Fibroblast of skin of left biceps (primary cell): Measurements from ENCODE around the gene NAXD.
"Not testable (repeated sequence)": the region's sequence is repeated elsewhere in the genome, so short reads cannot be mapped to it uniquely, and the experiment has no call there.

Experiments
- DNase-seq, 2 experiments: peaks; one replicate each; pipeline ENCODE4 v3.0.0-alpha.2; 2013; ENCODE audit warnings: low read depth in 2 of 2

Gene NAXD

GRCh38 chr13:110593430-110594130 is 21.8 kb upstream of the NAXD start:
- DNase-seq, result no peak

GRCh38 chr13:110597041-110597689 is 18.2 kb upstream of the NAXD start:
- DNase-seq, result no peak

GRCh38 chr13:110600261-110600819 is 15.0 kb upstream of the NAXD start:
- no peak for DNase-seq

- no peak for DNase-seq
These were observed 14.4 kb upstream of the NAXD start for GRCh38 chr13:110600980-110601379.

GRCh38 chr13:110605132-110605531 is 10.2 kb upstream of the NAXD start:
- DNase-seq, result no peak

GRCh38 chr13:110606281-110606680 is 9.1 kb upstream of the NAXD start:
- not testable (repeated sequence) for DNase-seq

- DNase-seq, result no peak
These were observed 7.6 kb upstream of the NAXD start for GRCh38 chr13:110607675-110608224.

- no peak for DNase-seq
These were observed 4.3 kb upstream of the NAXD start for GRCh38 chr13:110610955-110611595.

- DNase-seq, result no peak
These were observed 382 bp upstream of the NAXD start for GRCh38 chr13:110615005-110615321.

GRCh38 chr13:110616103-110617101 is 1.1 kb downstream of the NAXD start:
- no peak for DNase-seq

GRCh38 chr13:110617321-110618072 is 2.2 kb downstream of the NAXD start:
- DNase-seq, result no peak

GRCh38 chr13:110618167-110618566 is 2.8 kb downstream of the NAXD start:
- no peak for DNase-seq

- no peak for DNase-seq
These were observed 3.4 kb downstream of the NAXD start for GRCh38 chr13:110618780-110619179.

GRCh38 chr13:110620596-110620995 is 5.3 kb downstream of the NAXD start:
- no peak for DNase-seq

GRCh38 chr13:110624766-110625756 is 9.7 kb downstream of the NAXD start:
- DNase-seq, result no peak

- DNase-seq, result no peak
These were observed 10.5 kb downstream of the NAXD start for GRCh38 chr13:110625771-110626321.

GRCh38 chr13:110626521-110626920 is 11.2 kb downstream of the NAXD start:
- DNase-seq, result no peak

- no peak for DNase-seq
These were observed 12.0 kb downstream of the NAXD start for GRCh38 chr13:110627351-110627750.
